Stimulated activated CD8-positive, alpha-beta memory T cell treated with anti-CD3 and anti-CD28 coated beads, Interleukin-12 subunit alpha, Interleukin-12 subunit beta, amount 100 ng/mL, for 4 hours (primary cell): ENCODE results near the gene PTPRM.
"Not testable (repeated sequence)": the region's sequence is repeated elsewhere in the genome, so short reads cannot be mapped to it uniquely, and the experiment has no call there.

Experiments
- DNase-seq: peaks from one replicate; pipeline ENCODE4 v3.0.0-alpha.2; 2020; ENCODE audit warnings: low read depth

PTPRM gene

DNA sequence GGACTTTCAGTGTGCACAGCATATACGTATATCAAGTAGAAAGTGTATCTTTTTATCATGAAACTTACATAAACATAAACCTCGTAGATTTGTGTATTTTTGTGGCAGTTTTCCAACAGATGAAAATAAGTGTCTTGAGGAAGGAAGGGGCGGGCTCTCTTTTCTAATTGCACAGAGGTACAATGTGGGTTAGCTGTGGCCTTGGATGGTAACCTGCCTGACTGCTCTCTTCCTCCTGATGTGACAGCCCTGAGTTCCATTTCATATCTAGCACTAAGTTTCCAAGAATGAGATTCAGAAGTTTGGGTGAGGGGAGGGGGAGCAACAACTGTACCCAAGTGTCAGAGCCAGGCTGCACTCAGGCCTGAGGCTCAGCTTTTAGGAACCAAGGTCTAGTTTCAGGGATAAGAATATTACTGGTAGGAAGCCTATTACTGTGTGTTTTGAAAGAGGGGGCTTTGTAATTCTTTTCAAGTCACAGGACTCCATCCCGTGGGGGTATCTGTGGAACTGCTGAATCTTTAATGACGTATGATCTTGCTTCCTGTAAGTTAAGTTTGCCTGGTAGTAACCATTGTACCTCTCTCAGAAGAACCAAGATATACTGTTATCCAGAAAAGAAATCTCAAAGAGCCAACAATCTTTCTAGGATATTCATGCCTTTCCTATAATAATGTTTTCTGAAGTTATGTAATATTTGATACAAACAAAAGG lies 483.7 kb downstream of the PTPRM start:
- no peak for DNase-seq

- no peak for DNase-seq
Measured at GRCh38 chr18:8051453-8051852, 484.3 kb downstream of the PTPRM start.

DNA sequence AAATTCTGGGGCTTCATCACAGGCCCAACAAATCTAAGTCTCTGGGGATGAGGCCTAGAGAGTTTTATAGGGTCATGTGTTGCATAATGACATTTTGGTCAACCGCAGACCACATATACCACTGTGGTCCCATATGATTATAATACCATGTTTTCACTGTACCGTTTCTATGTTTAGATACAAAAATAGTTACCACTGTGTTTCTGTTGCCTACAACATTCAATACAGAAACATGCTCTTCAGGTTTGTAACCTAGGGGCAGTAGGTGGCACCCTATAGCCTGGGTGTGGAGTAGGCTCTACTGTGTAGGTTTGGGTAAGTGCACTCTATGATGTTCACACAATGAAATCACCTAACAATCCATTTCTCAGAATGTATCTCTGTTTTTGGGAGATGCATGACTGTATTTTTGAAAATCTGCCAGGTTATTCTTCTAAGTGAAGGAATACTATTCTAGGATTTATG lies 485.2 kb downstream of the PTPRM start:
- no peak for DNase-seq

- no peak for DNase-seq
Measured at GRCh38 chr18:8056723-8057122, 489.6 kb downstream of the PTPRM start.

DNA sequence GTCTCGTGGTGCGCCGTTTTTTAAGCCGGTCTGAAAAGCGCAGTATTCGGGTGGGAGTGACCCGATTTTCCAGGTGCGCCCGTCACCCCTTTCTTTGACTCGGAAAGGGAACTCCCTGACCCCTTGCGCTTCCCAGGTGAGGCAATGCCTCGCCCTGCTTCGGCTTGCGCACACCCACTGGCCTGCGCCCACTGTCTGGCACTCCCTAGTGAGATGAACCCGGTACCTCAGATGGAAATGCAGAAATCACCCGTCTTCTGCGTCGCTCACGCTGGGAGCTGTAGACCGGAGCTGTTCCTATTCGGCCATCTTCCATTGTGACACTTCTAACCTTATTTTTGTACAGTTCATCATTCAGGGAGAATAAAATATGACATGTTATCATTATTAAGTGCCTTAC lies 496.0 kb downstream of the PTPRM start:
- not testable (repeated sequence) for DNase-seq

- DNase-seq, result no peak
Measured at GRCh38 chr18:8063733-8064132, 496.6 kb downstream of the PTPRM start.

- no peak for DNase-seq
Measured at GRCh38 chr18:8065284-8065683, 498.2 kb downstream of the PTPRM start.

DNA sequence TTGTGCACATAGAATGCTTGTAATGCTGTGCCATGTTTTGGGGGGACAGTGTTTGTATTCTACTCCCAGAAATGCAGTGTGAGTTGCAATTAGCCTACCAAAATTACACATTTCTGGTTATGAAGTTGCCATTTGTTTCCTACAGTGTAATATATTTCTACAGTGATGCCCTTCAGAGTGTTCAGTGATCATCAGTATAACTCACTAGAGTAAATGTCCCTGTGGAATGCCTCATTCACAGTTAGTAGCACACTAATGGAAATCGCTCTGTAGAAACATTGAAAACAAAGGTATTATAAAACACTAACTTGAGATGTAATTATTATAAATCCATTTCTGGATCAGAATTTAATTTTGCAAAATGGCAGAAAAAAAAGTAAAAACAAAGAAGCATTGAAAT lies 498.7 kb downstream of the PTPRM start:
- no peak for DNase-seq

- DNase-seq, result no peak
Measured at GRCh38 chr18:8069708-8070107, 502.6 kb downstream of the PTPRM start.

DNA sequence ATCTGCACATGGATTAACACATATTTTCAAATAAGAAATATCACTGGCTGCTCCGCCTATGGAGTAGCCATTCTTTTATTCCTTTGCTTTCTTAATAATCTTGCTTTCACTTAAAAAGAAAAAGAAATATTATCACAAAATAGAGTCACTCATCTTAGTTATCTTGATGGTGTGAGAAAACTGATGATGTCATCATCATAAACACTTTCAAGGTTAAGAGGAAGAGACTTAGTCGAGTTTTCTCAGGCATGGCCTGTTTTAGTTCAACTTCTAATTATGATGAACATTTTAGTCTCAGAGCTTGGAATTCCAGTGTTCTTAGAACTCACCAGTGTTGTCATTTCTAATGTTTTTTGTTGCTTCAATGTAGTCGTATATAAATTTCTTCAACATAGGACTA lies 506.1 kb downstream of the PTPRM start:
- DNase-seq, result no peak

- DNase-seq, result no peak
Measured at GRCh38 chr18:8080092-8080491, 513.0 kb downstream of the PTPRM start.

DNA sequence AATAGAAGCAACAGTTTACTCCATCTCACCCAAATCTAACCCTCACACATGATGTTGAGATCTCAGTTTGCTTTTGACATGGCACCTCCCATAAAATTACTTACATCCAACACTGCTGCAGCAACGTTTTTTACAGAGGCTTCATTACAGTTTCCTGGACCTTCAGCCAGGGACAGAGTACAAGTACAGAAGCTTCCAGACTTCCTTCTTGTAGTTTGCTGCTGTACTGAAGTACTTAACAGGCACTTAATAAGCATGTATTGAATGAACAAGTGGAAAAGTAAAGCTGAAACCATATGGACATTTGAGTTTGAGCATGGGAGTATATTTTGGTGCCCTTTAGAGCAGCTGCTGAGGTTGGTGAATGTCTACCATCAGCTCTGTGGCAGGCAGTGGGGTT lies 514.2 kb downstream of the PTPRM start:
- DNase-seq, result no peak

GRCh38 chr18:8081872-8082553 lies 514.9 kb downstream of the PTPRM start:
- no peak for DNase-seq

- DNase-seq, result no peak
Measured at GRCh38 chr18:8084160-8084559, 517.0 kb downstream of the PTPRM start.

DNA sequence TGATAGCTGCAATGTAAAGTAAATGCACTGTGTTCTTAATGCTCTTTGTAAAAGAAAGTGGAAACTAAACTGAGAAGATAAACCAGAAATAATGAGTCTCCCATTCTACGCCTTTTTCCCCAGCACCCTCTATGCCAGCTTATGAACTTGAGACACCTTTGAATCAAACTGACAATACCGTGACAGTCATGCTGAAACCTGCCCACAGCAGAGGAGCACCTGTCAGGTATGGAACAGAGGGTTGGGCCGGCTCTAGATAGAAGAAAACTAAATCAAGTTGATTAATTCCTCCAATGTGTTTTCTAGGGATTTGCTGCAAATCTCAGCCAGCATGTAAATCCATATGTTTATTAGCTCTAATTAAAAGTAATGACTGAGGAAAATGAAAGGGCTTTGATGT lies 521.5 kb downstream of the PTPRM start:
- no peak for DNase-seq

DNA sequence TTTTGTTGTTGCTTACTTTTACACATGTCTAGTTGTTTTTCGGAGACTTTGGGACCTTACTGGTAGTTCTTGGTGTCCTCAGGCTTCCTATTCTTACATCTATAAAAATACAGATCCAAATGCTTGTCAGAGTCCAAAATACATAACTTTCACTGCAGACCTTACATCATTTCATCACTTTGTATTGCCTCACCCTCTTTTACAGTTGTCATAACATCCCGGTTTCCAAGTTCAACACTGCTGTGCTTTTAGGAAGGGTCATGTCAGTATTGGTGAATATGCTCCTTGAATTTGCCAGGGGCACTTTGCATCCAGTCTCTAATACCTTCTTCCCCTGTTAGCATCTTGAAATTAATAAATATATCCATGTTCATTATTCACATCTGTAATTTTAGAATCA lies 523.9 kb downstream of the PTPRM start:
- DNase-seq, result no peak

DNA sequence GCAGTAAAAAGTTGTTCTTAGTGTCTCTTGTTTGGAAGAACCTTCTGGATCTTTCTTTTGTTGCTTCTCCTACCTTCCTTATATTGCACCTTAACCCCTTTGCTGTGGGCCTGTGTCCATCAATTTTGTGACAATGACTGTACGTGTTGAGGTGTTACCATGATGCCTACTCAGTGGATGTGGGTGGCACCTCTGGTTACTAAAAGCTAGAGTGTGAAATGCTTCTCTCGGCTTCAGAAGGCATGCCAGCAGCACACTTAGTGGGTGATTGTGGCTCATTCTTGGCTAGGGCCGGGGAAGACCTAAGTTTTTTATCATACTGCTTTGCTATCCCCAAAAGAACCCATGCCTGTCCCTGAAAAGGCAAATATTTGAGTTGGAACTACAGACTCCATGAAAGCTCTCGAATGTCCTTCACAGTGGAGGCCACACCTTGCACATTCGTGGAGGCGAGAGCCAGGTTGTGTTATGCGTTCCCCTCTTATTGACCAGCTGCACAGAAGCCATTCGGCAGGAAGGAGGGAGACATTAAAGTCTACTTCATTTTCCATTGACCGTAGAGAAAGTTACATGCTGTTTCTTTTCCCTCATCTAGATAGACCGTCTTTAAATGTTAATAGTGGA lies 528.9 kb downstream of the PTPRM start:
- DNase-seq, result no peak

GRCh38 chr18:8097399-8097798 lies 530.3 kb downstream of the PTPRM start:
- DNase-seq, result no peak

- DNase-seq, result no peak
Measured at GRCh38 chr18:8097927-8098326, 530.8 kb downstream of the PTPRM start.

GRCh38 chr18:8106603-8107002 lies 539.5 kb downstream of the PTPRM start:
- no peak for DNase-seq

DNA sequence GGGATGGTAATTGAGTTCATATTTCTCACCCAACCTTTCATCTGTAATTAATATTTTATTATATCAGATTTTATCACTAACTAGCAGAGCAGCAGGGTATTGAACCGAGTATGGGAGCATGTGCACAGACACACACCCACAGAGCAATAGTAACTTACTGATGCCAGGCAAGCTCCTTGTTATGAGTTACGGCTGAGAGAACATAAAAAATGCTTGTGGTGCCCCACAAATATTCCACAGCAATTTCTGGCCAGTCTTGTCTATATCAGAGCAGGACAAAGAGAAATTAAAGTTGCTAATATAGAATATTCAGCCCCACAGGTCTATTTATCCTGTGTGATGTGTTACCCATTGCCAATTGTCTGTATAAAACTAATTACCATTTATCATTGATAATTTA lies 540.3 kb downstream of the PTPRM start:
- DNase-seq, result no peak

GRCh38 chr18:8114480-8114879 lies 547.4 kb downstream of the PTPRM start:
- no peak for DNase-seq

GRCh38 chr18:8116341-8117005 lies 549.4 kb downstream of the PTPRM start:
- no peak for DNase-seq
